GM21576 (cell line): Measurements from ENCODE around the gene OPA1.
"Not testable (repeated sequence)": the region's sequence is repeated elsewhere in the genome, so short reads cannot be mapped to it uniquely, and the experiment has no call there.

Experiments
- ATAC-seq: cut with Tn5 transposase; IDR thresholded peaks from one replicate; pipeline ENCODE4 v1.9.1; 2021; ENCODE audit warnings: mild to moderate bottlenecking, moderate library complexity; ENCODE audit not compliant: unreplicated experiment

The OPA1 gene

DNA sequence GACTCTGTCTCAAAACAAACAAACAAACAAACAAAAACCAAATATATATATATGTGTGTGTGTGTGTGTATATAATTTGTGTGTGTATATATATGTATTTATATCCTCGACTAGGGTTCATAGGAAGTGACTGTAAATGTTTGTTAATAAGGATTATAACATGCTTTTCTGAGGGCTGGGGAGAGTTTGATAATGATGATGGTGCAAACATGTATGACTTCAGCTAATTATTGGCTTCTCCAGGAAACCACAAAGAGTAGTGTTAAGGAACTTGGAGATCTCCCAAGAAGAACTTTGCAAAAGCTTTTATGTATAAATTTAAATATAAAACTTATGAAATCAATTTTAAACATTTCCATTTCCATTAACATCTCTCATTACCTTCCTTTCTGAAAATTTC, 3.9 kb upstream of the OPA1 start:
- ATAC-seq = no peak

GRCh38 chr3:193589616-193590015, 3.4 kb upstream of the OPA1 start:
- ATAC-seq = no peak

DNA sequence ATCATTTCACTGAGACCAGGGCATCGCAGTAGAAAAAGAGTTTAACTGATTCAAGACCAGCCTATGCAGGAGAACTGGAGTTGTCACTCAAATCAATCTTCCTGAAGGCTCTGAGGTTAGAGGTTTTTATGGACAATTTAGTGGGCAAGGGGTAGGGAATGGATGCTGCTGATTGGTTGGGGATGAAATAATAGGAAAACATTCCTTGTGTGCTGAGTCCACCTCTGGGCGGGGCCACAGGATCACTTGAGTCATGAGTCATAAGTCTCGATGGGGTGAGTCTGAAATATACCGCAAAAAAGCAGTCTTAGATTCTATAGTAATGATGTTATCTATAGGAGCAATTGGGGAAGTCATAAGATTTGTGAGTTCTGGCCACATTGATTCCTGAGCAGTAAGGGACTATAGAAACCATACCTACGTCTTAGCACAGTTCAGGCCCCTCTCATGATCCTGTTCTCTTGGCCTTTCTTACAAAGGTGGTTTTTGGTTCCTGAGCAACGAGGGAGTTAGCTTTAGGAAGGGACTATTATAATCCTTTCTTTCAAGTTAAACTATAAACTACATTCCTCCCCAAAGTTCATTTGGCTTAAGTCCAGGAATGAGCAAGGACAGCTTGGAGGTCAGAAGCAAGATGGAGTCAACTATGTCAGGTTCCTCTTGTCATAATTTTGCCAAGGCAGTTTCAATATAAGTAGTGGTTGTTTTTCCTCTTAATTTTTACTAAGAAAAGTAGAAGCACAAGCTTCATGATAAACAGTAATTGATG, 2.7 kb upstream of the OPA1 start:
- no peak for ATAC-seq

DNA sequence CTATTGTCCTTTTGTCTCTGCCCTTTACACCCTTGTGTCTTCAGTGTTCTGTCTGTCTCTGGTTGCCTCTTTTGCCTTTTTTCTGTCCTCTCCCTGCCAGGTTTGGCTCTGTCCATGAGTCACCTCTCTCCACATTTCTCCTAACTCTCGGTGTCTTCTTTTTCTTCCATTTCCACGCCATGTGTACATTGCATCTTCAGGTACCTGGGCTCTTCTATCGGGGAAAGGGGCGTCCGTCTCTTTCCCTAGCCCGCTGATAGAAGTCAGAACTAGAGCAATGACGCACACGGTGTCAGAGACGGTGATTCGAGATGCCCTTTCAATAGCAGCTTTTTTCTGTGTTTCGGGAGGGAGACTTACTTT, 641 bp downstream of the OPA1 start:
- ATAC-seq = peak; percentile 18

- ATAC-seq = no peak
Measured at GRCh38 chr3:193594946-193595689, 2.1 kb downstream of the OPA1 start.

DNA sequence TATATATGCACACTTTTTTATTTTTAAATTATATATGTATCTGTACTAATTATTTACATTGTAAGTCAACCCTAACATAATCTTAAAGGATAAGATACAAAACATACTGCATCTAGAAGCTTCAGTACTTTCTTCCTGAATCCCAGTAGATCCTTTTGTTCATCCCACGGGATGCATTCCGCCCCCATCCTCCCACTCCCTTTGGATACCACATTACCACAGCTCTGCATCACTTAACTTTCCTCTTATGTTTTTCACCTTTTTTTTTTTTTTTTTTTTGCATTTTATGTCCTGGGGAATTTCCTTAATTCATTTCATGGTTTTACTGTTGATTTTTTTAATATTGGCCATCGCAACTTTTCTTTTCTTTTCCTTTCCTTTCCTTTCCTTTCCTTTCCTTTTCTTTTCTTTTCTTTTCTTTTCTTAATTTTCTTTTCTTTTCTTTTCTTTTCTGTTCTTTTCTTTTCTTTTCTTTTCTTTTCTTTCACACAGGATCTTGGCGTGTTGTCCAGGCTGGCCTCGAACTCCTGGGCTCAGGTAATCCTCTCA, 3.0 kb downstream of the OPA1 start:
- ATAC-seq = no peak

DNA sequence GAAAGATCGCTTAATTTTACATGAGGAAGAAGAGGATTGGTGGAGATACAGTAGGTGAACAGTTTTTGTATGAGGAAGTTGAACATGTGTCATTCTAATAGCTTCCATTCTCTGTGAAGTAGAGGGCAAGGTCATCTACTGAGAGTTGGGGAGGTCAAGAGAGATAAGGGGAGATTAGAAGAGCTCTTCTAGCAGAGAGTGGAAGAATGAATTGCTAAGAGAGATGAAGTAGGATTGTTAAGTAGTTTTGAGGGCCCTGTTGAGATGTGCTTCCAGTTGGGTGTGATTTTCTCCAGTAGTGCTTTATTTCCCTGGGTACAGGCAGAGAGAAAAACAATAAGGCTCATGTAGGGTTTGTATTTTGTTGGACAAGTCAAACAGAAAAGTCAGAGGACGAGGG, 5.2 kb downstream of the OPA1 start:
- no peak for ATAC-seq

DNA sequence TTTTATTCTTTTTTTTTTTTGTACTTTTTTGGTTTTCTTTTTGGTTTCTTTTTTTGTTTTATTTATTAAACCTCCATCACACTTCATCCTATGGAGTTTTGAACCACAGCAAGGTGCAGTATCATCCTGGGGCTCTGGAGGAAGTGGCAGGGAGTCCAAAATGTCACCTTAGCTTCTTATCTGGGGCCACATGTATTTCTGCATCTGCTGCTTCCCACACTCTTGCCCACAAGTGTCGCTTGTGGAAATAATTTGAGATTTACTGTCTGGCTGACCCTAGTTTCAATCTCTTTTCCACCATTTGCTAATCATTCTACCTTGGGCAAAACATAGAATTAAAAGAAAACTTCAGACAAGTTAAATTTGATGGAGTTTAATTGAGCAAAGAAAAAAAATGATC, 6.4 kb downstream of the OPA1 start:
- ATAC-seq = no peak

DNA sequence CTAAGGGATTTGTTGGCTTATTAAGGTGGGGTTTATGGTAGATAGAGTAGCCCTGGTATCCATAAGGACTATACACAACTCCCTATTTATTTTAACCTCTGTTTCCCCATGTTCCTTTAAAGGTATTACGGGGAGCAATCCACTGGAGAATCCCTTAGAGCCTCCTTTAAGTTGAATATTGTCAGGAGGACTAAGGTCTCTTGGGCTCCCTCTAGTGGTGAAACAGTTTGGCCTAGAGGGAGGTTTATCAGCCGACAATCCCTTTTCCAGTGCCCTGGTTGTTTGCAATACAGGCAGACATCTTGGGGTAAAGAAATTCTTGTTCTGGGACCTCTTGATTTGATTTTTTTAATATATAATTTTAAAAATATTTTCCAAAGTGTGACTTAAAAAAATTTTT, 12.9 kb downstream of the OPA1 start:
- ATAC-seq = peak; percentile 64

DNA sequence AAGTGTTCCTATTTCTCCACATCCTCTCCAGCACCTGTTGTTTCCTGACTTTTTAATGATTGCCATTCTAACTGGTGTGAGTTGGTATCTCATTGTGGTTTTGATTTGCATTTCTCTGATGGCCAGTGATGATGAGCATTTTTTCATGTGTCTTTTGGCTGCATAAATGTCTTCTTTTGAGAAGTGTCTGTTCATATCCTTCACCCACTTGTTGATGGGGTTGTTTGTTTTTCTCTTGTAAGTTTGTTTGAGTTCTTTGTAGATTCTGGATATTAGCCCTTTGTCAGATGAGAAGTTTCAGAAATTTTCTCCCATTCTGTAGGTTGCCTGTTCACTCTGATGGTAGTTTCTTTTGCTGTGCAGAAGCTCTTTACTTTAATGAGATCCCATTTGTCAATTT, 13.9 kb downstream of the OPA1 start:
- not testable (repeated sequence) for ATAC-seq

GRCh38 chr3:193610516-193610915, 17.5 kb downstream of the OPA1 start:
- ATAC-seq = not testable (repeated sequence)

- no peak for ATAC-seq
Measured at GRCh38 chr3:193614430-193614829, 21.4 kb downstream of the OPA1 start.

GRCh38 chr3:193617628-193618027, 24.6 kb downstream of the OPA1 start:
- no peak for ATAC-seq

GRCh38 chr3:193620057-193620456, 27.0 kb downstream of the OPA1 start:
- peak; percentile 43 for ATAC-seq

- peak; percentile 86 for ATAC-seq
Measured at GRCh38 chr3:193620650-193621049, 27.6 kb downstream of the OPA1 start.

GRCh38 chr3:193621127-193621526, 28.1 kb downstream of the OPA1 start:
- no peak for ATAC-seq

- no peak for ATAC-seq
Measured at GRCh38 chr3:193630005-193630404, 37.0 kb downstream of the OPA1 start.

DNA sequence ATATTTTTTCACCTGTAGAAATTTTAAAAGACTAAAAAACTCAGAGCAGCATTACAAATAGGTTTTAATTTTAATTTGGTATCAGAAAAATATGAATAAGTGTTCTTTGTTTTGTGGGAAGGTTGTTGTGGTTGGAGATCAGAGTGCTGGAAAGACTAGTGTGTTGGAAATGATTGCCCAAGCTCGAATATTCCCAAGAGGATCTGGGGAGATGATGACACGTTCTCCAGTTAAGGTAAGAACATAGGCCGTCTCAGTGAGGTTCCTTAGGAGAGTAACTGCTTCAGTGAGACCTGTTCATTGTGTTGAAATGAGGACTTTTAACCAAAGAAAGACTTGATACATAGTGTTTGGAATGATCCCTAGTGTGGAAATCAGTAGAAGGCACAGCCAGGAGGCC, 44.8 kb downstream of the OPA1 start:
- no peak for ATAC-seq

- no peak for ATAC-seq
Measured at GRCh38 chr3:193638833-193639232, 45.8 kb downstream of the OPA1 start.

- ATAC-seq = no peak
Measured at GRCh38 chr3:193640165-193640715, 47.2 kb downstream of the OPA1 start.

DNA sequence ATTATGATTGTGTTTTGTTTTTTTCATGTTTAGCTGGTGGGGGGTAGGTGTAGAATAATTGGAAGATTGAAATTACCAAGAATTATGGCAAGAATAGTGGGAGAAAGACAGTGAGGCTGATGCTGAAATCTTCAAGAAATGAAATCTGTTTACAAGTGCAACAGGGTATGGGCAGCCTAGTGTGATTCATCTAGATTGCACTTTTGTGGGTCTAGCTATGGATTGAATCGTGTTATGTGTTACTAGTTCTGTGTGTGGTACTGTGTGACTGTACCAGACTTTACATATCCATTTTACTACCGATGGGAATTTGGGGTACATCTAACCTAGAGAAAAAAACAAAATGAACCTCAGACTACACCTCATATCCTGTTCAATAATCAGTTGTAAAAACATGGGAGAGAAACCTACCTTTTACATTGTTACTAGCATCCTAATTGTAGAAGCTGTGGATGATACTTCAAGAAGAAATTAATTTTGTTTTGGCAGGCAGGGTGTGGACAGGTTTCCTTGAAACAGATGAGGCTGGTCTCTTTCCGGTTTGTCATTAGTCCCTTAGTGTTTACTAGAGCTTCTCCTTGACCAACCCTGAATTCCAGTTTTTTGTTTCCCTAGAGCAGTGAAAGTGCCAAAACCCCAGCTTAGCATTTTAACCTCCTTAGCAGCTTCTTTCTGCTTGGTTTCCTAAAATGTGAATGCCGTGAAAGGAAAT, 47.9 kb downstream of the OPA1 start:
- ATAC-seq = no peak
